SIG-M5 treated with dmso at 0.1 percent for 504 hours (cell line): Measurements from ENCODE around the gene TMEM141.
"Not testable (repeated sequence)": the region's sequence is repeated elsewhere in the genome, so short reads cannot be mapped to it uniquely, and the experiment has no call there.

Experiments used
- DNase-seq: peaks from one replicate; lab custom pipeline; 2025; ENCODE audit not compliant: unreplicated experiment; lab: John Stamatoyannopoulos, UW

TMEM141 gene

DNA sequence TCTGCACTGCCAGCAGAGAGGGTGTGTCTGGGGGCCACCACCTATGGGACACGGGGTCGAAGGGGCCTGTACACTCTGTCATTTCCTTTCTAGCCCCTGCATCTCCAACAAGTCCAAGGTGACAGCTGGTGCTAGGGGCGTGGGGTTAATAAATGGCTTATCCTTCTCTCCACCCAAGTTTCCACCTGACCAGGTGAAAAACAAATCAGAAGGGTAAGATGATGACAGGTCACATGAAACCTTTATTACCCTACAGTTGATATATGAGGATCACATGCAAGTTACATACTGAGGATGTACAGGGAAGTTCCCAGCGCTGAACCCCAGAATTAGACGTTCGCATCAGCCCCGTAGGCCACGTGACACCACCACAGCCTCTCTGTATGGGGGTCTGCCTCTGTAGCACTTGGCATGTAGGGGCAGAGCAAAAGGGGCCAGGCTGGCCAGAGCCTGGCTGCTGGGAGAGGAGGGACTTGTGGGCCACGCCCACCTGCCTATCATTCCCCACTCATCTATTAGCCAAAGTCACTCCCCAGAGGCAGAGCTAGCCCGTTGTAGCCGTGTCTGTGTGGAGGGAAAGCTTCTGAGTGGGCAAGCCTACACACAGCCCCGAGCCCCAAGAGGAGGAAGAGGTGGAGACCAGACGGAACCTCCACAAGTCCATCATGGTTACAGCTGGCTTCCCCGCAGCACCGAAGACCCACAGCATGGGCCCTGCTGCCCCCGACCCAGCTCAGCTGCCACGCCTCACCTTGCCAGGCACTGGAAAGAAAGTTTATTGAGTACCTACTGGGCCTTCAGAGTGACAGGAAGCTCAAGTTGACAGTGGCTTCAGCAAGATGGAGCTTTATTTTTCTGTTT, 2.2 kb downstream of the TMEM141 start:
- DNase-seq: no peak

DNA sequence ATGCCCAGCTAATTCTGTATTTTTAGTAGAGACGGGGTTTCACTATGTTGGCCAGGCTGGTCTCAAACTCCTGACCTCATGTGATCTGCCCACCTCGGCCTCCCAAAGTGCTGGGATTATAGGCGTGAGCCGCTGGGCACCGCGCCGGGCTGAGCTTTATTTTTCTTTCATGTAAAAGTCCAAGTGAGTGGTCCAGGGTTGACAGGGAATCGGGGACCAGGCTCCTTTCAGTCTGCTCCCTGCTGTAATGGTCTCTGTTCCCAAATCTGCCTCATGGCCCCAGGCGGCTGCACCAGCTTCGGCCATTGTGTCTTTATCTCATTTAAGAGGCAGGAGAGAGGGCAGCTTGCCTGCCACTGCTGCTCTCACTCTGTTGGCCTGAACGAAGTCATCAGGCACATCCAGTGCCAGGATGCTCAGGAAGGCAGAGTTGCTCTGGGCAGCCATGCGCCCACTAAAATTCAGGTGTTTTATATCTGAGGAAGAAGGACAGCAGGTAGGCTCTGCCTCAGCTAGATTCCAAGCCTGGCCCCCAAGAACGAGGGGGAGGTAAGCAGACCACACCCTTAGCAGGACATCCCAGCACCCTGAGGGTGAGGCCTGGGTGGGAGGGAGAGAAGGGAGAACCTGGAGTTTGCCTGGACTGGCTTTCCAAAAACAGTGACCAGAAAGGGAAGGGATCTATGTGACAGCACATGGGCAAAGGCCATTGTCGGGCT, 3.3 kb downstream of the TMEM141 start:
- DNase-seq: no peak

GRCh38 chr9:136795000-136795348, 3.8 kb downstream of the TMEM141 start:
- no peak for DNase-seq

DNA sequence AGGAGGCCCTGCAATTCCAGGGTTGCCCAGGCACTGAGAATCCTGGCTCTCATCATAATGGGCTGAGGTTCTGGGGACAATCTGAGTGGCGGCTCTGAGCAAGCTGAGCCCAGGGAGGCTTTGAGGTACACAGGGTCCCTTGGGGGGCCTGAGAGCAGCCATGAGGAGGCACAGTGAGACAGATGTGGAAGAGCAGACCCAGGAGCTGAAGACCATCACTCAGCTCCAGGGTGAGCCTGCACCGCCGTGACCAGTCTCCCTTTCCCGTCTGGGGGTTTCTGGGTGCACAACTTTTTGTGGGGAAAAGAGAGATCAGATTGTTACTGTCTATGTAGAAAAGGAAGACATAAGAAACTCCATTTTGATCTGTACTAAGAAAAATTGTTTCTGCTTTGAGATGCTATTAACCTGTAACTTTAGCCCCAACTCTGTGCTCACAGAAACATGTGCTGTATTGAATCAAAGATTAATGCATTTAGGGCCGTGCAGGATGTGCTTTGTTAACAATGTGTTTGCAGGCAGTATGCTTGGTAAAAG, 5.2 kb downstream of the TMEM141 start, which contains the start of gene CCDC183:
Gene CCDC183, plus strand, starts transcription at position 101 of the 537 bp plus-strand sequence. Its CDS starts 60 bp downstream, at position 161.
- DNase-seq: no peak

DNA sequence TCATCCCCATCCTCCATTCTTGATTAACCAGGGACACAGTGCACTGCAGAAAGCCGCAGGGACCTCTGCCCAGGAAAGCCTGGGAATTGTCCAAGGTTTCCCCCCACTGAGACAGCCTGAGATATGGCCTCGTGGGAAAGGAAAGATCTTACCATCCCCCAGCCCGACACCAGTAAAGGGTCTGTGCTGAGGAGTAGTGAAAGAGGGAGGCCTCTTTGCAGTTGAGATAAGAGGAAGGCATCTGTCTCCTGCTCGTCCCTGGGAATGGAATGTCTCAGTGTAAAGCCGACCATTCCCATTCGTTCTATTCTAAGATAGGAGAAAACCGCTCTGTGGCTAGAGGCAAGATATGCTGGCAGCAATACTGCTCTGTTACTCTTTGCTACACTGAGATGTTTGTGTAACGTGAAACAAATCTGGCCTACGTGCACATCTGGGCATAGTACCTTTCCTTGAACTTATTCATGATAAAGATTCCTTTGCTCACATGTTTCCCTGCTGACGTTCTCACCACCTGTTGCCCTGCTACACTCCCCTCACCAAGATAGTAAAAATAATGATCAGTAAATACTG, 5.7 kb downstream of the TMEM141 start:
- DNase-seq: not testable (repeated sequence)

- DNase-seq: no peak
Observed at GRCh38 chr9:136798708-136799078, 7.5 kb downstream of the TMEM141 start.

- no peak for DNase-seq
Observed at GRCh38 chr9:136799079-136799853, 8.1 kb downstream of the TMEM141 start.

GRCh38 chr9:136799854-136800657, 8.9 kb downstream of the TMEM141 start:
- DNase-seq: peak; percentile 73

GRCh38 chr9:136802321-136802720, 11.2 kb downstream of the TMEM141 start:
- DNase-seq: no peak

DNA sequence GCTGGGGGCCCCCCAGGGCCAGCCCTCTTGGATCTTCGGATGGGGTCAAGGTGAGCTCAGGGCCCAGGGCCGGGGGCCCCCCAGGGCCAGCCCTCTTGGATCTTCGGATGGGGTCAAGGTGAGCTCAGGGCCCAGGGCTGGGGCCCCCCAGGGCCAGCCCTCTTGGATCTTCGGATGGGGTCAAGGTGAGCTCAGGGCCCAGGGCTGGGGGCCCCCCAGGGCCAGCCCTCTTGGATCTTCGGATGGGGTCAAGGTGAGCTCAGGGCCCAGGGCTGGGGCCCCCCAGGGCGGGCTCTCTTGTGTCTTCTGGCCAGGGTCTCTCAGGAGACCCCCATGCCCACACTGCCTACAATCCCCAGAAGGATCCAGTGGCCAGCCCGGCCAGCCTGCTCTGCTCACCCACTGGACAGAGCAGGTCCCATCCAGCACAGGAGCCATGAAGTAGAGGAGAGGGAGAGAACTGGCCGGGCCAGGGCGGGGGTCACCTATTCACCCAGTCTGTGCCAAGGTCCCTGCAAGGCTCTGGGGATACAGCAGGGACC, 11.9 kb downstream of the TMEM141 start:
- not testable (repeated sequence) for DNase-seq

GRCh38 chr9:136803551-136804508, 12.7 kb downstream of the TMEM141 start:
- DNase-seq: no peak

GRCh38 chr9:136804509-136805206, 13.5 kb downstream of the TMEM141 start:
- DNase-seq: peak; percentile 4

GRCh38 chr9:136805207-136805740, 14.1 kb downstream of the TMEM141 start:
- no peak for DNase-seq

- DNase-seq: no peak
Observed at GRCh38 chr9:136806067-136806466, 14.9 kb downstream of the TMEM141 start.

GRCh38 chr9:136806631-136807201, 15.6 kb downstream of the TMEM141 start:
- no peak for DNase-seq

GRCh38 chr9:136807281-136808074, 16.3 kb downstream of the TMEM141 start, which contains the start of gene RABL6:
RABL6 (plus strand) TSS chr9:136807948; CDS start chr9:136808197, 249 bp downstream.
- peak; percentile 82 for DNase-seq
